ENCODE results near the gene GIMD1.

DNA sequence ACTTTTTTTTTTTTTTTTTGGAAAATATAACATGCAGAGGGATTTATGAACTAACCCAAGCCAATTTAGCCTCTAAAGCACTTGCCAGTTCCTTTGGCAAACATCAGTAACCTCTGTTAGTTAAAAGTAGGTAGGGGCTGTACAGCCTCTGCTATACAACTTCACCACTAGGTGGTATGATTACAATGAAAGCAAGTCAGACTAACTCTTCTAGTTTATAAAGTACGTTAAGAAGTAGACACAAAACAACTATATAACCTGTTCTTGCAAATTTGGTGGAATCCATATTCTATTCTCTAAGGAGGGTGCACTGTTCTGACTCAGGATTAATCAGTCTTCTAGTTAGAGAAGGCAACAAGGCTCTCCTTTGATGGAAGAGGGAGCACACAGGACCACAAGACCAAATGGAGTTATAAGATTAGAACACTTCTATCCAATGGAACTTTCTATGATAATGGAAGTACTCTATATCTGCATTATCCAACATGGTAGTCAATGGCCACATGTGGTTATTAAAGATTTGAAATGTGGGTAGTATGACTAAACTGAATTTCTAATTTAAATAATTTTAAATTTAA lies 39.4 kb downstream of the GIMD1 start:
- TF ChIP-seq, protein P1, sequence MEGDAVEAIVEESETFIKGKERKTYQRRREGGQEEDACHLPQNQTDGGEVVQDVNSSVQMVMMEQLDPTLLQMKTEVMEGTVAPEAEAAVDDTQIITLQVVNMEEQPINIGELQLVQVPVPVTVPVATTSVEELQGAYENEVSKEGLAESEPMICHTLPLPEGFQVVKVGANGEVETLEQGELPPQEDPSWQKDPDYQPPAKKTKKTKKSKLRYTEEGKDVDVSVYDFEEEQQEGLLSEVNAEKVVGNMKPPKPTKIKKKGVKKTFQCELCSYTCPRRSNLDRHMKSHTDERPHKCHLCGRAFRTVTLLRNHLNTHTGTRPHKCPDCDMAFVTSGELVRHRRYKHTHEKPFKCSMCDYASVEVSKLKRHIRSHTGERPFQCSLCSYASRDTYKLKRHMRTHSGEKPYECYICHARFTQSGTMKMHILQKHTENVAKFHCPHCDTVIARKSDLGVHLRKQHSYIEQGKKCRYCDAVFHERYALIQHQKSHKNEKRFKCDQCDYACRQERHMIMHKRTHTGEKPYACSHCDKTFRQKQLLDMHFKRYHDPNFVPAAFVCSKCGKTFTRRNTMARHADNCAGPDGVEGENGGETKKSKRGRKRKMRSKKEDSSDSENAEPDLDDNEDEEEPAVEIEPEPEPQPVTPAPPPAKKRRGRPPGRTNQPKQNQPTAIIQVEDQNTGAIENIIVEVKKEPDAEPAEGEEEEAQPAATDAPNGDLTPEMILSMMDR (IDR thresholded peaks at IDR 0.05; ENCODE audit: extremely low read depth in 1 of 2, insufficient read depth in 1 of 2, low read depth in 1 of 2, low read length in 2 of 2): peak; percentile 39 to 64
- no peak for TF ChIP-seq EZH2 (IDR thresholded peaks at IDR 0.05; ENCODE audit: borderline replicate concordance, low read depth, low read length, severe bottlenecking)
- no peak for TF ChIP-seq POLR2AphosphoS5 (IDR thresholded peaks at IDR 0.05; ENCODE audit: insufficient read depth, low read depth, low read length)
- TF ChIP-seq POLR2A (IDR thresholded peaks at IDR 0.05; ENCODE audit: low read depth, low read length): no peak
- no peak for TF ChIP-seq JUN (IDR thresholded peaks at IDR 0.05; ENCODE audit: borderline replicate concordance, insufficient read depth, insufficient read length, low read depth)
